NCI-H1694 treated with DMSO at 0.1 percent for 48 hours (cell line): Measurements from ENCODE around the gene NIPAL3.
"Not testable (repeated sequence)": the region's sequence is repeated elsewhere in the genome, so short reads cannot be mapped to it uniquely, and the experiment has no call there.

Experiments used
- DNase-seq: peaks from one replicate; lab custom pipeline; 2025; lab: John Stamatoyannopoulos, UW

Gene NIPAL3

GRCh38 chr1:24424207-24424606, 8.6 kb downstream of the NIPAL3 start:
- no peak for DNase-seq

GRCh38 chr1:24424990-24425389, 9.4 kb downstream of the NIPAL3 start:
- no peak for DNase-seq

GRCh38 chr1:24425441-24425840, 9.8 kb downstream of the NIPAL3 start:
- no peak for DNase-seq

- no peak for DNase-seq
Measured at GRCh38 chr1:24425922-24426321, 10.3 kb downstream of the NIPAL3 start.

GRCh38 chr1:24426744-24427544, 11.3 kb downstream of the NIPAL3 start:
- no peak for DNase-seq

GRCh38 chr1:24427545-24427862, 11.9 kb downstream of the NIPAL3 start:
- no peak for DNase-seq

- DNase-seq = no peak
Measured at GRCh38 chr1:24435782-24436365, 20.3 kb downstream of the NIPAL3 start.

GRCh38 chr1:24437631-24438396, 22.2 kb downstream of the NIPAL3 start:
- DNase-seq = no peak

GRCh38 chr1:24438423-24438901, 22.9 kb downstream of the NIPAL3 start:
- no peak for DNase-seq

GRCh38 chr1:24440436-24440835, 24.8 kb downstream of the NIPAL3 start:
- DNase-seq = no peak

- no peak for DNase-seq
Measured at GRCh38 chr1:24441480-24441879, 25.9 kb downstream of the NIPAL3 start.

- no peak for DNase-seq
Measured at GRCh38 chr1:24441996-24442668, 26.5 kb downstream of the NIPAL3 start.

GRCh38 chr1:24442764-24443163, 27.2 kb downstream of the NIPAL3 start:
- no peak for DNase-seq

GRCh38 chr1:24443241-24443656, 27.6 kb downstream of the NIPAL3 start:
- DNase-seq = peak; percentile 4

GRCh38 chr1:24446446-24446845, 30.8 kb downstream of the NIPAL3 start:
- not testable (repeated sequence) for DNase-seq

GRCh38 chr1:24450316-24450715, 34.7 kb downstream of the NIPAL3 start:
- no peak for DNase-seq

GRCh38 chr1:24450857-24451397, 35.3 kb downstream of the NIPAL3 start:
- DNase-seq = no peak

- DNase-seq = no peak
Measured at GRCh38 chr1:24451746-24452145, 36.1 kb downstream of the NIPAL3 start.

- DNase-seq = no peak
Measured at GRCh38 chr1:24452922-24453485, 37.4 kb downstream of the NIPAL3 start.

- no peak for DNase-seq
Measured at GRCh38 chr1:24454673-24455072, 39.1 kb downstream of the NIPAL3 start.

- no peak for DNase-seq
Measured at GRCh38 chr1:24455272-24455671, 39.7 kb downstream of the NIPAL3 start.

- no peak for DNase-seq
Measured at GRCh38 chr1:24457866-24458265, 42.3 kb downstream of the NIPAL3 start.
